Endometrium (tissue), 2 donors: Measurements from ENCODE around the gene TOB1.

Source experiments
- FAIRE-seq: peaks from 2 replicates; lab custom pipeline; 2012; peaks lifted over from hg19 to GRCh38; lab: Jason Lieb, UNC
- donor health status: control.
- donor health status: control.

The TOB1 gene, protein sequence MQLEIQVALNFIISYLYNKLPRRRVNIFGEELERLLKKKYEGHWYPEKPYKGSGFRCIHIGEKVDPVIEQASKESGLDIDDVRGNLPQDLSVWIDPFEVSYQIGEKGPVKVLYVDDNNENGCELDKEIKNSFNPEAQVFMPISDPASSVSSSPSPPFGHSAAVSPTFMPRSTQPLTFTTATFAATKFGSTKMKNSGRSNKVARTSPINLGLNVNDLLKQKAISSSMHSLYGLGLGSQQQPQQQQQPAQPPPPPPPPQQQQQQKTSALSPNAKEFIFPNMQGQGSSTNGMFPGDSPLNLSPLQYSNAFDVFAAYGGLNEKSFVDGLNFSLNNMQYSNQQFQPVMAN

DNA sequence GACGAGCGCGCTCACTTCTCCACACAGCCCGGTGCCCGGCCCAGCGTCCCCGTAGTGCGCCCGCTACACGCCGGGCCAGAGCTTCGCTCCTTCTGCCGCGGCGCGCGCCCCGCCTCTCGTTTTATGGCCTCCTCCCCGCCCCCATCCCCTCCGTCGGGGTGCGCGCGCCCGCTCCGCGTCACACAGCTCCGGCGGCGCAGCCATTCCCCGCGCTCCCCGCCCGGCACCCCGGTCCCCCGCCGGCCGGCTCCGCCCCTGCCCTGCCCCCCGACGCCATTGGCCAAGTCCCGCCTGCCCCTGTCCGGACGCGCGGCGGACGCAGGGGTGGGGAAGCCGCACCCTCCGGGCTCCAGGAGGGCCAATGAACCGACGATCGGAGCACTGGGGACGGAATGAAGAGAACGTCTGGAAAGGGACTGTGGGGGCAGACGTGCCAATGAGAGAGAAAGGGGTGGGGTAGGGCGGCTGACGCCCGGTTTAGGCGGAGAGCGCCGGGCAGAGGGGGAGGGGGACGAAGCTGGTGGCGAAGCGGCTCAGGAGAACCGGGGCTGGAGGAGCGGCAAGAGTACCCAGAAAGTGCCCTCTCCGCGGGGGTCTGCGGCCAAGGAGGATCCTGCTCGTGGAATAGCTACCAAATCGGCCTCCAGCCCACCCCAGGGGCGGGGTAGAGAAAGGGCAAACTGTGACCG is at the start of gene TOB1:
Gene TOB1 (minus strand): TSS at position 94 of the 689 bp plus-strand sequence. CDS start 2,337 bp downstream, outside the sequence.
- FAIRE-seq, result no peak

DNA sequence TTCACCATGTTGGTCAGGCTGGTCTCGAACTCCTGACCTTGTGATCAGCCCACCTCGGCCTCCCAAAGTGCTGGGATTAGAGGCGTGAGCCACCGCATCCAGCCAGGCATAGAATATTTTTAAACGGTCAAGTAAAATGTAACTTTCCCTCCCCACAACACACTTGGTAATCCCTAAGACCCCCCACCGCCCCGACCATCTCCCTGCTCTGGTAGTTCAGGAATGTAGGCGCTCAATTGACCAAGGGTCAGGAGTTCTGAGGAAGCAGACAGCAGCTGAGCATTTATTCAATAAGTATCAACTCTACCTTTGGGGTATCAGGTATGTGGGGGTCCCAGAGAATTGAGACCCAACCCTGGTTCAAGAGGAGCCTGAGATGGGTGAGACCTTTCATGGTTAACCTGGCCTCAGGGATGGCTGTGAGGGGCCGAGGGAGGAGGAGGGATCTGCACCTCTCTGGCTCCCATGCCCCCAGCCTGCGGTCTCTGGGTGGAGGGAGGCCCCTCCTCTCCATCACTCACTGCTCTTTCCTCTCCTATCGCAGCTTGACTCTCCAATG is 48.4 kb upstream of the TOB1 start:
- FAIRE-seq, result no peak

DNA sequence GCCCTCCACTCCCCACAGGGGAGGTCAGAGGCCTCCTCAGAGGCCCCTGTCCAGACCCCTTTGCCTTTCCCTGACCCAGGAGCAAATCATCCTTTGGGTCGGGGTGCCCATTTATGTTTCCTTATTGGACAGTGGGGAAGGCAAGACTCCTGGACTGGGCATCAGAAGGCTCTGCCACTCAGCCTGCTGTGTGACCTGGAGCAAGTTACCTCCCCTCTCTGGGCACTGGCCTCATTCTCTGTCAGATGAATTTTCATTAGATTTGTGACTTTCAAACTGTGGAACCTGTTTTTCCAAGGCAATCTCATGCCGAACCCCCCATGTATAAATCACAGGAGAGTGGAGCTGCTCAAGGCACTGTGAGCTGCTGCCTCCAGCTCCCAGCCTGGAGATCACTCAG is 47.0 kb upstream of the TOB1 start:
- no peak for FAIRE-seq

DNA sequence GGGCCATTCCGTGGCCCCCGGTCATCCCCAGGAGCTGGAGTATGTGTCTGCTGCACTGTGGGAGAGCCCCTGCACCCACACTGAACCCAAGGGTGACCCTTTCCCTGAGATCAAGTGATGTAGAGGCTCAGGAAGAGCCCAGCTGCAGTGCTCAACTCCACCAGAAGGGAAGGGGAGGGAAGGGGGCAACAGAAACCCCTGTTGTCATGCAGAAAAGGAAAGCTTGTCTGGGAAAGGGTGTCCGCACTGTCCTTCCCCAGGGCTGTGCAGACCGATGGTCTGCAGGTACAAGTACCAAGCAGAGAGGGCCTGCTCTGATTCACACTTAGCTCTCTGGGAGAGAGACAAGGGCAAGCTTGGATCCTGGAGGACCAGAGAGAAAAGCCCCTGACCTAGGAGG is 45.7 kb upstream of the TOB1 start:
- FAIRE-seq, result no peak

DNA sequence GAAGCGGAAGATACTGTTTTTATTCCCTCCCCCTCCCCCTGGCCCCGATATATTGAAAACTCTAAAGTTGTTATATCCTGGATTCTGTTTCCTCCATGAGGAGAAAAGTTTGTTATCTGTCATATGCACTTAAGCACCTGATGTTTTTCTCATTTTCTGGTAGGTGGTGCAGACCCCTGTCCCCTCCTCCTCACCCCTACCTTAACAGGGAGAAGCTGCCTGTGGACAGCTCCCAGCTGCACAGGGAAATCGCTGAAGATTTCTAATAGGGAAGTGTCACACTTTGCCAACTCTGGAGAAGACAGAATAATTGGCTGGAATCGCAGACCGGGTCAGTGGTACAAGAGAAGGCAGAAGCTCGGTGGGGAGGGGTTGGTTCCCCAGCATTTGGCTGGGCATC is 45.3 kb upstream of the TOB1 start:
- no peak for FAIRE-seq

DNA sequence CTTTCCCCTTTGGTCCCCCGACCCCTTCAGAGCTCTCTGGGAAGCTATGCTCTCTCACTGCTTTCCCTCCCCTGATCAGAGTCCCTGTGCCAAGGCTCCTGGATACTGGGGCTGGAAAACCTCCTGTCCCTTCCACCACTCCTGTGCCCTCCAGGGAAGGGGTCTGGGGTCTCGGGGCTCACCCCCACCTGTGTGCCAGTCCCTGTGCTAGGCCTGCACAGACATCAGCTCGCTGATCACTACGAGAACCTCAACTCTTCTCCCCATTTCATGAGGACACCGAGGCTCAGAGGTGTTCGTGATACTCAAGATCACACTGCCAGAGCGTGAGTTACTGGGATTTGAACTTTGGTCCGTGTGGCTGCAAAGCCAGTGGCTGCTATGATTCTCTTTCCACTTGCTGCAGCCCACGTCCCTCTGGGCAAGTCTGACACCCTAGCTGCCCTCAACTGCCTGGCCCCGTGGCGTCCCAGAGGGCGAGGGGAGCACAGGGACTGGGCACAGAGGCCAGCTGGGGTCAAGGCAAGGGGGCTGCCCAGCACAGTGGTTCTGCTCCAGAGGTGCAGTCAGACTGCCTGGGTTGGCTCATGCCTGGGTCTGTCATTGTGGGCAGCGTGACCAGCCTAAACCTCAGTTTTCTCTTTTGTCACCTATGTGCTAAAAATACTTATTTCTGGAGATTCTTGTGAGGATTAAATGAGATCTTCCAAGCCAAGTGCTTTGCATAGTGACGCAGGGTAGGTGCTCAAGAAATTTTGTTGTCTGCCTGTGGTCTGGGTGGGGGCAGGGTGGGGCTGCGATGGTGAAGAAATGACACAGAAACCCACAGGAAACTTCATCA is 43.8 kb upstream of the TOB1 start:
- no peak for FAIRE-seq

DNA sequence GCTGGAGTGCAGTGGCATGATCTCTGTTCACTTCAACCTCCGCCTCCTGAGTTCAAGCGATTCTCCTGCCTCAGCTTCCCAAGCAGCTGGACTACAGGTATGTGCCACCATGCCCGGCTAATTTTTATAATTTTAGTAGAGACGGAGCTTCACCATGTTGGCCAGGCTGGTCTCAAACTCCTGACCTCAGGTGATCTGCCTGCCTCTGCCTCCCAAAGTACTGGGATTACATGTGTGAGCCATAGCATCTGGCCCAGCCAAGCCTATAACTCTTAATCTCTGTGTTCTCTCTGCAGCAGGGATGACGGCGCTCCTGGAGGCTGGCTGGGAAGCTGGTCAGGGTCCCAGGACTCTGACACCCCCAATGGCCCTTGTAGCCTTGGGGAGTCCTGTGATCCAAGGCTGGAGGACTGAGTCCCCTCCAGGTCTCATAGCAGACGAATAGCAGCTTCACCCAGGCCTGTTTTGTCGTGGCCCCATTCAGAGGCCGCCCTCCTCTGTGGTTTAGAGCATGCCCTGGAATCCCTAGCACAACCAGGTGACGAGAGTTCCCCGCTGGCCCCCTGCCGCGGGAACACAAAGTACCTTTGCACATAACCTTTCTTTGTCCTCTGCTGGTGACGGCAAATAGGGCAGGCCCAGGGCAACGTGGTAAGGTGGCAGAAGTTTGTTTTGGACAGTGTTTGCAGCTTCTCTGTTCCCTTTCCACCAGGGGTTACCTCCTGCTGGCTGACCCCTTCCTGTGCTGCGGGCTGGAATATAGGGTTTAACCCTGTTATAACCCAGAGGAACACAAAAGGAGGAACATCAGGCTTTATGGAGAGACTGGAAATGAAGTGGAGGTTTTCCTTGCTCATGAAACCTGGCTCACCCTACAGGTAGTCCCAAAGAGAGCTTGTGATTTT is 43.0 kb upstream of the TOB1 start:
- no peak for FAIRE-seq

DNA sequence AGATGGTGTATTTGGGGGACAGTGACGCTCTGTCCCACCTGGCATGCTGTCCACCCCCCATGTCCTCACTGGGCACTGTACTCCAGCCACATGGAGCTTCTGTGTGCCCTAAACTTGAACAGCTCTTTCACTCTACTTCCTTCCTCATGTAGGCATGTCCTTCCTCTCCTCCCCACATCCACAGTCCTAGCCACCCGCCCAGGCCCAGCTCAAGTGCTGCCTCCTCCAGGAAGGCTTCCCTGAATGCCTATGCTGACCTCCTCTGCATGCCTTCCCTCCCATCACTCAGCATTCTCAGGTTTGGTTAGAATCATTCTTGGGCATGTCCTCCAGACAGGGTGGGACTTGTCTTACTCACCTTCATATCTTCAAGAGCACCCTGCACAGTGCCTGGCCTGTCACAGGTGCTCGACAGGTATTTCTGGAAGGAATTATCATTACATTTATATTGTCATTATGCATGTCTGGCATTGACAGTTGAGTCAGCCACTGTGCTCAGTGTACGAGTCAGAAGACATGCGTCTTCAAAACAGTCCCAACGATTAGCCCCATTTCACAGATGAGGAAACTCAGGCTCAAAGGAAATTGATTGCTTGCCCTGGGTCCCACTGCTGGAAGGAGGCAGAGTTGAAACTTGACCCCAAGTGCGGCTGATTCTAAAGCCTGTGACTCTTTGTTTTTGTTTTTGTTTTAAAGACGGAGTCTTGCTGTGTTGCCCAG is 42.1 kb upstream of the TOB1 start:
- no peak for FAIRE-seq

DNA sequence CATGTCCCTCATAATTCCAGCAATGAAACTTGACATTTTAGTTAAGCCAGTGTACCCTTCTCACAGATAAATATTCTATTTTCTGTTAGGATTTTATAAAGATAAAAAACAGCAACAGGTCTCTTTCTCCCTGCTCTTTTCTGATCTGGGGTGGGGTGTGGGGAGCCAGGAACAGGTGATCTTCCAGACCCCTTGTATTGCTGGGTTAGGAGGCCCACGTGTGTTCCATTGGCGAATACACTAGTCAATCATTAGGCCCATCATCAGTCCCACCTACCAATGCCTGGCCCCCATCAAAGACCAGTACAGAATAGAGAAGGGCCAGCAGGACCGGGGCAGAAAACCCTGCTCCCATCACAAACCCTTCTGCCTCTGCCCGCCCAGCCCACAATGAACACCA is 40.3 kb upstream of the TOB1 start:
- no peak for FAIRE-seq

DNA sequence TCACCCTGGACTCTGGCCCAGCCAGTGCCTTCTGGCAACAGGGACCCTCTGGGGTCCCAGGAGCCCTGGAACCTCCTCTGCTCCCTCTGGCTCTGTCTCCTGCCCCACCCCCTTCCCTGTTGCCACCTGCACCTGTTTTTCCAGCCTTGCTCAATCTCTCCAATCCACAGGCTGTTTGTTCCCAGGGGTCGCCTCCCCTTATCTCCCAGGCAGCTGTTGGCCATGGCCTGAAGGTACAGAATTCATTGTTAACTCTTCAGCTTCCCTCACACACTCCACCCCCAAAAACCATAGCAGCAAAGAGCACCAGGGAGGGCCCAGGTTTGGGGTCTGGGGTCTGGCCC is 39.3 kb upstream of the TOB1 start:
- FAIRE-seq, result no peak

DNA sequence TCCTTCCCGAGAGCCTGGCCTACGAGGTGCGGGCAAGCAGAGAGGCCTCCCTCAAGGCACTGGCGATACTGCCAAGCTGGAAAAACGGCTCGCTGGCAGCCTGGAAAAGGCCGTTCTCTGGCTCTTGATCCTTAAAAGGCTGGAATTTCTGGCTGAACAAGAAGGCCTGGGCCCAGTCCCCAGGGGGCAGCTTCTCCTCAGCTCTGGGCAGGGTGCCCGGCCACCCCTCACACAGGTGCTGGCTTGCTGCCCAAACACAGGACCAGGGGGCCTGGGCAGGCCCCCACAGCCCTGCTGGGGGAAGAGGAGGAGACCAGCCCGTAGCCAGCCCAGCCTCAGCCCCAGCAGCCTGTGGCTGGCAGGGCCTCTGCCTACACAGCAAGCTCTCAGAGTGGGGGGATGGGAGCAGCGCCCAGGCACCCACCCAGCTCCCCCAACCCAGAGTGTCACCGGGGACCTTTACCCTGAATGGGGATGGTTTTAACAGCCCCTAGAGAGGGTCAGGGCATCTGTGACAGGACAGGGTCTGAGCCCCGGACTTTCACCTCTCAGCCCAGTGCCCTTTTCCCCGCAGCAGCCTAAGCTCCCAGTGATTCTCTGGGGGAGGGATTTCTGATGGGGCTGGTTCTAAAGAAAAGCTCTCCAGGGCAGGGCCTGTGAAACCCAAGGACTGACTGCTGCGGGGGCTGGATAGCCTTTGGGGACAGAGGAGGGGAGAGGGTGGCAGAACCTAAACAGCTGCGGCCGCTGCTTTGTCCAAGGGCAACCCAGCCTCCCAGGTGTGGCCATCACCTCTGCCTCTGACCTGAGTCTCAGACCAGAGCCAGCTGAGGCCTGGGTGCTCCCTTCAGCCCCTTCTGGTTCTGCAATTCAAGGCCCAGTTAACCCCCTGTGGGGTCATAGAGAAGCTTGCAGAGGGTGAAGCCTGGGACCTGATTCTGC is 38.6 kb upstream of the TOB1 start:
- no peak for FAIRE-seq

DNA sequence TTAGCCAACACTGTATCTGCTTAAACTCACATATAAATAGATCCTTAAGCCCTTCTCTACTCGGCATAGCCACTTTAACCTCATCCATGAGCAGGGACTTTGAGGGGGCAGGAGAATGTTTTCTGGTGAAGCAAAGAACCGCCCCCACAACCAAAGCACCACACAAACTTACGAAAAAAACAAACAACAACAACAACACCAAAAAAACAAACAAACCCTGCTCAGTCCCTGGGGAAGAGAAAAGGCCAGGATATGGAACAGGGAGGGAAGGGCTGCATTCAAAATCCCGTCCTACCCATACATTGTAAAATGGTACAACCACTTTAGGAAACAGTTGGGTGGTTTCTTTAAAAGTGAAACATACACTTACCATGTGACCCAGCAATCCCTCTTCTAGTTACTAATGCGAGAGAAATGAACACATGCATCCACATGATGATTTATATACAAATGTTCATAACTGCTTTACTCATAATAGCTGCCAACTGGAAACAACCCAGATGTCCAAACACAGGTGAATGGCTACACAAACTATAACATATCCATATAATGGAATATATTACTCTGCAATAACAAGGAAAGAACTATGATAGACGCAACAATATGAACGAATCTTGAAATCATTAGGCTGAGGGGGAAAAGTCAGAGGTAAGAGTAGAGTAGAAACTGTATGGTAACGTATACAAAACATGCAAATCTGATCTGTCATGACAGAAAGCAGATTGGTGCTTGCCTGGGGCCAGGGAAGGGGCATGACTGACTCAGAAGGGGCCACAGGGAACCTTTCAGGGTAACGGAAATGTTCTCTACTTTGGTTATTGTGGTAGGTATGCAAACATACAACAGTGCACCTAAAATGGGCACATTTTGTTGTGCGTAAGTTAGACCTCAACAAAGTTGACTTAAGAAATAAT is 37.7 kb upstream of the TOB1 start:
- no peak for FAIRE-seq

DNA sequence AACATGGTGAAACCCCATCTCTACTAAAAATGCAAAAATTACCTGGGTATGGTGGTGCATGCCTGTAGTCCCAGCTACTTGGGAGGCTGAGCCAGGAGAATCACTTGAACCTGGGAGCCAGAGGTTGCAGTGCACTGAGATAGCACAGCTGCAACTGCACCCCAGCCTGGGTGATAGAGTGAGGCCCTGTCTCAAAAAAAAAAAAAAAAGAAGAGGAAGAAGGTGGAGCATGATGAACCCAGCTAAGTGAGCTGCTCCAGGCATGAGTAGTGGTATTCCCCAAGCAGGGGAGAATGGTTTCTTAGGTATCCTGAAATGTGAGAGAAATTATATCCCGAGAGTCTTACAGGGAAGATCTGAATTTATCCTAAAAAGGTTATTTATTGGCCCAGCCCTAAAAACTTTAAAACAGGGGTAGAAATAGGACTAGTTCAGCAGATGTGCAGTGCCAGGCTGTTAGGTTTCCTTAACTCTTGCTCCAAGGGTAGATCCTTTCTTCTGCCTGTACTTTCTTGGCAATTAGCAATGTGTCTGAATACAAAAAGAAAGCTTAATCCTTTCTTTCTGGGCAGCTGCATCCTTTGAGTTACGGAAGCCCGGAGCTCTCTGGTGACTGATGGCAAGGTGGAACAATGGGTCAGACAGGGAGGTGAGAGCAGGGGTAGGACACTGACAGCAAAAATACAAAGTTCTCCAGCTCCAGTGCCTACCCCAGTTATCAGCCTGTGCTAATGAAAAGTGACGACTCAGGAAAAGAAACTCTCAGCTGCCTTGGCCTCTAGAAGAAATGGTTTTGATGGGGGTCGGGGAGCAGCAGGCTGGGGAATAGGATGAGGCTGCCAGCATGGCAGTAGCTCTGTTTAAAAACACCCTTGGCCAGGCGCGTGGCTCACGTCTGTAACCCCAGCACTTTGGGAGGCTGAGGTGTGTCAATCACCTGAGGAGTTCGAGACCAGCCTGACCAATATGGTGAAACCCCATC is 36.5 kb upstream of the TOB1 start:
- FAIRE-seq, result no peak

DNA sequence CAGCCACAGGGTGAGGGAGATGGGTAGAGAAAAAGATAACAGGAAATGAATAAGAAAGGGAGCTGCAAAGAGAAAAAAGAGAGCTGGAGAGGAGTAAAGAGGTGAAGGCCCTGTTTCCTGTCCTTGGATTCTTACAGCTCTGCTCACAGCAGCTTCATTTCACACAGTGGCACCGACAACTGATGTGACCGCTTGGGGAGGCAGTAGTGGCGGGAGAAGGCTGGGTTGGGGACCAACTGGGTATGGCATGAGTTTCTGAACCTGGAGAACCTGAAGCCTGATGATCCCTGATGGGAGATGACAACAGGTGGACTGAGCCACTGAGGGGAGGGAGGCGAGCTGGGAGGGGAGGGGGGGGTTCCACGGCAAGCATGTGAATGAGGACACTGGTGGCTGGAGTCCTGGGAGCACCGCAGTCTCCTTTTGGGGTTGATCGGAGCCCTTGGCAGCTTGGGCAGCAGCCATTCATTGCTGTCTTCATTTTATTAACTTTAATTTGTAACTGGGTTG is 34.3 kb upstream of the TOB1 start:
- FAIRE-seq, result no peak

DNA sequence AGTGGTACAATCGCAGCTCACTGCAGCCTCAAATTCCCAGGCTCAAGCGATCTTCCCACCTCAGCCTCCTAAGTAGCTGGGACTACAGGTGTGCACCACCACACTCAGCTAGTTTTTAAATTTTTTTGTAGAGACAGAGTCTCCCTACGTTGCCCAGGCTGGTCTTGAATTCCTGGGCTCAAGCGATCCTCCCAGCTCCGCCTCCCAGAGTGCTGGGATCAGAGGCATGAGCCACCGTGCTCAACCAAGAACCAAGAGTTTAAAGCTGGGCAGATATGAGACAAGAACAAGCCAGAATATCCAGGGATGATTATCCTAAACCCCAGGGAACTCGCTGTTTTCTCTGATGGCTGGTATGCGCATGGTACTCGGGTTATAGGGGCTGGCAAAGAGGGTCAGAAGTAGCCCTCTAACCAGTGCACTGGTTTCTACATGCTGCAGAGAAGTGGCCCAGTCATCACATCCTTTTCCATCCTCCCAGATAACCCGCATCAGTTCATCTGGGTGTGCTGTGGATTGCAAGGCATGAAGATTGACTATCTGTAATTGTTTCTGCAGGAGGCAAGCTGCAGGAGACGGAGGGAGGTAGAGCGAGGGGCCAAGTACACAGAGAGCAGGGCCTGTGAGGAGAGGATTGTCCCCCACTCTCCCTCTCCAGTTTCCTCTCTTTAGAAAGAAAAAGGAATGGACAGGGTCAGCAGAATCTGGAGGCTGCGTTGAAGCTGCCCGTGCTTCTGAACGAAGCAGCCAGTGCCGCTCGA is 33.6 kb upstream of the TOB1 start:
- FAIRE-seq, result no peak

DNA sequence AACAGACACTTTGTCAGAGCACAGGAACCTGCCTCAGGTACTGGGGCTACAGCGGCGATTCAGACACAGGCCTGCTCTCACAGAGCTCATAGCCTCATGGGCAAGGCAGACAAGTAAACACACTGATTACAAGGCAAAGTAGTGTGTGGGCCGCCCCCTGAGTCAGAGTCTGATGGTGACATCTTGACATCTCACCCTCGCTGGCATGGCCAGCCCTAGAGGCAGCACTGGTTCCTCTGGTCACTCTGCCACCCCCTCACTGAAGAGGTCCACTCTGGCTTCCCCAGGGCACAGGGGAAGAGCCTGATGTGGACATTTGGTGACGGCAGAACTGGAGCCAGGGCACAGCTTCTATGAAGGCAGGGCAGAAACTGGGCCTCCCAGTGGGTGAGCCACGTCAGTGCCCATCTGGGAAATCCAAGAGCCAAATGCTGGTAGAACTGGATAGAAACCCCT is 32.9 kb upstream of the TOB1 start:
- no peak for FAIRE-seq
